ENCODE measurements around the gene CNTNAP2.
"Not testable (repeated sequence)": the region's sequence is repeated elsewhere in the genome, so short reads cannot be mapped to it uniquely, and the experiment has no call there.

CNTNAP2 gene

DNA sequence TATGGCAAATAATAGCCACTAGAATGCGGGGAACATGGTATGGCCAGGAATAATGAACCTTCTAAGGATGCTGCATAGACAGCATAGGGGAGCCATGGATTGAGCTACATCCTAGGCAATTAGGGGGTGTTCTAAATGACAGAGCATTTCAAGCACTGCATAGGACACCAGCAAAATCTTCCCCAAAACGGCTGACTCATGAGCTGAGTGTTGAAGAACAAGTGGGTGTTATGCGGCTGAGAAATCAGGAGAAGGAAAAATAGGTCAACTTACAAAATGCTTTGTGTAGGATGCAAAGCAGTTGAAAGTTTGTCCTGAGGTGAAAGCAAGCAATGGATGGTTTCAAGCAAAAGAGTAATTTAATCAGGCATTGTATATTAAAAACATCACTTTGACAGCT lies 1450.4 kb downstream of the CNTNAP2 start:
- DNase-seq (ENCODE audit: low spot score), result no peak

DNA sequence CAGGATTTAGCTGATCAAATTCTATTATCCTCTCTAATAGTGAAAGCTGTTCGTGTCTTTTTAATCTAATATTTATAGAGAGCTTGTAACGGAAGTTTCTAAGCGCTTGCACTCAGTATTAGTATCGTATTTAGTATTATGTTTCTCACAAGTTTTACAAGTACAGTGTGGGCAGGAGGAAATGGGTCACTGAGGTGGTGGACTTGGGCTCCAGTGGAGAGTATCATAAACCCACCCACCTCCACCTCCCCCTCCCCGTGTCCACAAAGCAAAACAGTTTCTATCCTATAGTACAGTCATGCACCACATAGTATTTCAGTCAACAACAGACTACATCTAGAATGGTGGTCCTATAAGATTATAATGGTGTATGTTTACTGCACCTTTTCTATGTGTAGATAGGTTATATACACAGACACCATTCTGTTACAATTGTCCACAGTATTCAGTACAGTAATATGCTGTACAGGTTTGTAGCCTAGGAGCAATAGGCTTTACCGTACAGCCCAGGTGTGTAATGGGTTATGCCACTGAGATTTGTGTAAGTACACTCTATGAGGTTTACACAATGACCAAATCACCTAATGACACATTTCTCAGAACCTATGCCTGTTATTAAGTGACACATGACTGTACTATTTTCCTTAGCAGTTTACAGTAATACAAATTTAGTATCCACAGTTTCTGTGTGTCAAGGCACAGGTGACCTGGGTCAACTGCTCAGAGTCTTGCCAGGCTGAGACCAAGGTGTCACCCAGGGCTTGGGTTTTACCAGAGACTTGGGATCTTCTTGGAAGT lies 1452.7 kb downstream of the CNTNAP2 start:
- DNase-seq (ENCODE audit: low spot score), result no peak

DNA sequence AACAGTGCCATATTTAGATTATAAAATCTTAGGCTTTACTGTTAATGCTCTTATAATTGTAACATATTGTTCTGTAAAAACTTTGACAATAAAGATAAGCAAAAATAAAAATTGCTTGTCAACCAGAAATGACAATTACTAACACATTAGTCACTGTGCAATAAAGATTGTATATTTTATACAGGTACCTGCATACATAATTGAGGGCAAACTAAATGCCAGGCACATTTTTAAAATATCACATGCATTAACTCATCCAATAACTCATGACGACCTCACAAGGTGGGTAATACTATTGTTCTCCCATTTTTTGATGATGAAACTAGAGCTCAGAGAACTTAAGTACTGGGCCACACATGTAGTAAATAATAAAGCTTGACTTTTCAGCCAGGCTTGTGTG lies 1453.8 kb downstream of the CNTNAP2 start:
- DNase-seq (ENCODE audit: low spot score), result peak; percentile 11

- no peak for DNase-seq (ENCODE audit: low spot score)
Measured at GRCh38 chr7:147571436-147572185, 1455.0 kb downstream of the CNTNAP2 start.

- DNase-seq (ENCODE audit: low spot score), result no peak
Measured at GRCh38 chr7:147578196-147578595, 1461.6 kb downstream of the CNTNAP2 start.

DNA sequence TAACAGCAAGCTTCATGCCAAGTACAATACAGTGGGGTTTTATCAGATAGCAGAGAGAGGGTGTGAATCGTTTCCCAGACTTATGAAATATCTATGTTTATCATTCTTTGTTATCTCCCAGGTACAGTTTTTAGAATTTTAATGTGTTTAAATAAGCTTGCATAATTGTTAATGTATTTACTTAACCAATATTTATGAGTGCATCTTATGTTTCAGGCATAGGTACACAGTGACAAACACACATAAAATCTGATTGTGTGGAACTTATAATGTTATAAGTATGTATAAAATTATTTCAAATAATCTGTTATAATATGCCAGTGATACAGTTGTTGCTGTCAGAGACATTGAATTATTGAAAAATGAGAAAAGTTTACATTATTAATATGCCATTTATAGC lies 1462.5 kb downstream of the CNTNAP2 start:
- no peak for DNase-seq (ENCODE audit: low spot score)

- DNase-seq (ENCODE audit: low spot score), result no peak
Measured at GRCh38 chr7:147584771-147585193, 1468.2 kb downstream of the CNTNAP2 start.

- no peak for DNase-seq (ENCODE audit: low spot score)
Measured at GRCh38 chr7:147586110-147586509, 1469.5 kb downstream of the CNTNAP2 start.

DNA sequence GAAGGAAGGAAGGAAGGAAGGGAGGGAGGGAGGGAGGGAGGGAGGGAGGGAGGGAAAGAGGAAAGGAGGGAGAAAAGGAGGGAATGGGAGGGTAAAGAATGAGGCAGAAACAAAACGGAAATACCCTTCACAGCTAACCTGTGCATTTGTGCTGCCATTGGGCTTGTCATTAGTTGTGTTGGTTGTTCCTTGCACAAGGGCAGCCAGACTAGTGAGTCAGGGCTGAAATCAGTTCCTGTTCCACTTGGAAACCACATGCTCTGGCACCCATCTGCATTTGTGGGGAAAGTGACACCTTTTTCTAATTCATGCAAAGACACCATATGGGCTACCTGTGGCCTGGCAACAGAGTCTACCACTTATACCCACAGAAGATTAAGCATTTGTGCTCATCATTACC lies 1469.9 kb downstream of the CNTNAP2 start:
- DNase-seq (ENCODE audit: low spot score), result no peak

DNA sequence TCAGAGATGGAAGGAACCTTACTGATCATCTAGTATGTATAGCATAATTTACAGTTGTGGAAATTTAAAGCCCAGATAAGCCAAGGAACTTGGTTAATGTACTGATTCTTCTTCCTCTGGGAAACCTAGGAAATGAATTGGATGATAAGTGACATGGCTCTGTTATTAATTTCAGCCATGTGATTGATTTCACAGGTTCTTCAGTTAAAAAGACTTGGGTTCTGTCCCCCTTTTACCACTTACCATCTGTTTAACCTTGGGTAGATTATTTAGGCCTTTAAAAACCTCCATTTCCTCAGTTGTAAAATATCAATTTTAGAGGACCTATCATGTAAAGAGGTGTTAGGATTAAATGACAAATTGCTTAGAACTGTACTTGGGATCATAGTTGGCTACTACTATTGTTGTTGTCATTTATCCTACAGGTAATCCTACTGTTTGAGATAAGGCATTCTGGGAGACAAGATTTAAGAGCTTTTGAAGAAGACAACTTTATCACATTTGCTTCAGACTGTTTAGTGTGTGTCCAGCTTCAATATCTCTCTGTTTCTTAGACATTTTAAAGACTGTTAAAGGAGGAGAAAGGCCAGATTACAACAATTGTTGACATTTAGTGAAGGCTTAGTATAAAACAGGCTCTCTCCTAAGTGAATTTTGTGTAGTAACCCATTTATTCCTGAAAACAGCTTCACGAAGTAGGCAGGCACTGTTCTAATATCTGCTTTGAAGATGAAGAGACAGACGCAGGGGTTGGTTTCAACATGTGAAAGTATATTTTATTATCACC lies 1476.9 kb downstream of the CNTNAP2 start:
- no peak for DNase-seq (ENCODE audit: low spot score)

GRCh38 chr7:147595042-147595441 lies 1478.4 kb downstream of the CNTNAP2 start:
- DNase-seq (ENCODE audit: low spot score), result no peak

- not testable (repeated sequence) for DNase-seq (ENCODE audit: low spot score)
Measured at GRCh38 chr7:147598687-147599086, 1482.1 kb downstream of the CNTNAP2 start.

DNA sequence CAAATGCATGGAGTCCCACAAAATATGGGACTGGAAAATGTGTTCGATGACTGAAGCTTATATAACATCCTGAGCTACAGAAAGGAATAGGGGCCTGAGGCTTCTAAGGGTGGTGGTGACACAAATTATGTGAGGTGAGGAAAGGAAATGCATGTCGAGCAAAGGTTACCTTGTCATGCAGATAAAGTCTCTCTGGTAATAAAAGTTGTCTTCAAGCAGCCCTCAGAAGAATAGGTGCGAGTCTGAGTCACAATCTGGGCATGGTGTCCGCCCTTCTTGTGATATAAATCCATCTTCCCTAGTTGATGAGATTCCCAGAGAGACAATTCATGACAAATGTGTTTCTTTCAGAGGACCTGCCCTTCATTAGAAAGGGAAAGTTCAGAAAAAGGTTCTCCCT lies 1488.7 kb downstream of the CNTNAP2 start:
- DNase-seq (ENCODE audit: low spot score), result peak; percentile 44

GRCh38 chr7:147607157-147607800 lies 1490.7 kb downstream of the CNTNAP2 start:
- no peak for DNase-seq (ENCODE audit: low spot score)

- DNase-seq (ENCODE audit: low spot score), result no peak
Measured at GRCh38 chr7:147611431-147611830, 1494.8 kb downstream of the CNTNAP2 start.

DNA sequence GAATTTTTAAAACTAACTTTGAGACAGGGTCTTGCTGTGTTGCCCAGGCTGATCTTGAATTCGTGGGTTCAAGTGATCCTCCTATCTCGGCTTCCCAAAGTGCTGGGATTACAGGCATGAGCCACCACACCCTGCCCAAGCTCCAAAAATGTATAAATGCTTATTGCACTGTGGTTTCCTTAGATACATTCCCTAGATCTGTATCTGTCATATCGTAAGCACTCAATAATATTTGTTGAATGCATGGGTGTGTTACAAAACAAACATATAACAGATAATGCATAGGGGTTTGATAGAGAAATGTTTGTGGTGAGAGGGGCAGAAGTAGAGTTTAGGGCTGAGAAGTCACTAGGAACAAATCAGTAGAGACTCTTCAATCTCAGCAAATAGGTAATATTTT lies 1518.7 kb downstream of the CNTNAP2 start:
- DNase-seq (ENCODE audit: low spot score), result no peak

DNA sequence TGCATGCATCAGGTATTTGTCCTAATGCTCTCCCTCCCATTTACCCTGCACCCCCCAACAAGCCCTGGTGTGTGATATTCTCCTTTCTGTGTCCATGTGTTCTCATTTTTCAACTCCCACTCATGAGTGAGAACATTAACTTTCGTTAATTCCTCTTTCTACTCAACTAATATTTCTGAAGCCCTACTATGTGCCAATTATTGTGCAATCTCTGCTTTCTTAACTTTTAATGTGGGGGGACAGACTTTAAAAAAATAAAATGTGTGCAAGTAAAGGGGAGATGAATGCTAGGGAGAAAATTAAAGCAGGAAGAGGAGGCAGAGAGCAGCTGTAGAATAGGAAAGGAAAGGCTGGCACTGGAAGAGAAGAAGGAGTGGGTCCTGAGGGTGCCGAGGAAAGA lies 1520.0 kb downstream of the CNTNAP2 start:
- DNase-seq (ENCODE audit: low spot score), result no peak

GRCh38 chr7:147638566-147638965 lies 1522.0 kb downstream of the CNTNAP2 start:
- DNase-seq (ENCODE audit: low spot score), result no peak

GRCh38 chr7:147639037-147639436 lies 1522.4 kb downstream of the CNTNAP2 start:
- DNase-seq (ENCODE audit: low spot score), result no peak

DNA sequence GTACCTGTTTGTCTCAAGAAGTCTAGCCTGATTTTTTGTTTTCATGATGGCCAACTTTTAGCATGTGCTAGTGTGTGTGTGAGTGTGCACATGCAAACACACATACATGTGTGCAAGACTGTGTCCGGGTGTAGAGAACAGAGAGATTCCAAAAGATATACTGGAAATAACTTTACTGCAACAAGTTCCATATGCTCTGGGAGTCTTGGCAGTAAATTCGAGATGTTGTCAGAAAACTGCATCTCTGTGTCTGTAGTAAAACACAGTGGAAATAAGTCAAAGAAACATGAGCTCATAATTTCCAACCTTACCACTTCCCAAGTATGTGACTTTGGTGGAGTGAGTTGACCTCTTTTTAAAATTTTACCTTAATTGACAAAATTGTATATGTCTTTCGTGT lies 1523.2 kb downstream of the CNTNAP2 start:
- DNase-seq (ENCODE audit: low spot score), result no peak

- DNase-seq (ENCODE audit: low spot score), result no peak
Measured at GRCh38 chr7:147640821-147641220, 1524.2 kb downstream of the CNTNAP2 start.

GRCh38 chr7:147646568-147646967 lies 1530.0 kb downstream of the CNTNAP2 start:
- peak; percentile 47 for DNase-seq (ENCODE audit: low spot score)

Data from LoVo (cell line).